ENCODE measurements around the gene APOL3. TPM values are rescaled to one million over a fixed set of nuclear protein-coding genes. Genes with fewer than 3 reads are reported as not detected.
A peak's percentile ranks its signal among the peaks of the same experiment; 100 is the strongest.
"Not testable (repeated sequence)": the region's sequence is repeated elsewhere in the genome, so short reads cannot be mapped to it uniquely, and the experiment has no call there.

Gene APOL3
- total RNA-seq, 1 donor = 17.4 TPM

- H3K4me3 ChIP-seq (ENCODE audit: low read depth, low read length) = no peak overlapping the region
- DNase-seq (ENCODE audit: low read depth) = no peak
- TF ChIP-seq, protein P1, sequence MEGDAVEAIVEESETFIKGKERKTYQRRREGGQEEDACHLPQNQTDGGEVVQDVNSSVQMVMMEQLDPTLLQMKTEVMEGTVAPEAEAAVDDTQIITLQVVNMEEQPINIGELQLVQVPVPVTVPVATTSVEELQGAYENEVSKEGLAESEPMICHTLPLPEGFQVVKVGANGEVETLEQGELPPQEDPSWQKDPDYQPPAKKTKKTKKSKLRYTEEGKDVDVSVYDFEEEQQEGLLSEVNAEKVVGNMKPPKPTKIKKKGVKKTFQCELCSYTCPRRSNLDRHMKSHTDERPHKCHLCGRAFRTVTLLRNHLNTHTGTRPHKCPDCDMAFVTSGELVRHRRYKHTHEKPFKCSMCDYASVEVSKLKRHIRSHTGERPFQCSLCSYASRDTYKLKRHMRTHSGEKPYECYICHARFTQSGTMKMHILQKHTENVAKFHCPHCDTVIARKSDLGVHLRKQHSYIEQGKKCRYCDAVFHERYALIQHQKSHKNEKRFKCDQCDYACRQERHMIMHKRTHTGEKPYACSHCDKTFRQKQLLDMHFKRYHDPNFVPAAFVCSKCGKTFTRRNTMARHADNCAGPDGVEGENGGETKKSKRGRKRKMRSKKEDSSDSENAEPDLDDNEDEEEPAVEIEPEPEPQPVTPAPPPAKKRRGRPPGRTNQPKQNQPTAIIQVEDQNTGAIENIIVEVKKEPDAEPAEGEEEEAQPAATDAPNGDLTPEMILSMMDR (IDR thresholded peaks at IDR 0.05; ENCODE audit: insufficient read depth, low read length) = no peak
Observed at GRCh38 chr22:36103891-36104290, 56.7 kb downstream of the APOL3 start.

DNA sequence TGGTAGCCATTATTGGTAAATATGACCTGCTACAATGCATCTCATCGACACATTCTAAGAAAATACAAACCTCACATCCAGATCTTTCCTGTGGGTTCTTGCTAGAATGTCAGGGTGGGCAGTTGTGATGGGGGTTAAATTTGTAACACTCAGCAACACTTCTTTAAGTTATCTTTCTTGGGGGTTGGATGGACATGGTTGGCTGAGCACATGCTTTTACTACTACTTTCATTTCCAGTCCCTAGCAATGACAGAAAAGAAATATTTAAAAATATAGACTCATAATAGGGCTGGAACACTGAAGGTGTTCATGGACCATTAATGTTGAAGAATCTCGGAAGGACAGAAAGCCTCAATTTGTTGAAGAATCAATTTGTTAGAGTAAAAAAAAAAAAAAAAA is 57.6 kb downstream of the APOL3 start:
- H3K4me3 ChIP-seq (ENCODE audit: low read depth, low read length) = no peak overlapping the region
- TF ChIP-seq, protein P1 (IDR thresholded peaks at IDR 0.05; ENCODE audit: insufficient read depth, low read length) = no peak
- DNase-seq (ENCODE audit: low read depth) = no peak

GRCh38 chr22:36101756-36102155 is 58.8 kb downstream of the APOL3 start:
- TF ChIP-seq, protein P1 (IDR thresholded peaks at IDR 0.05; ENCODE audit: insufficient read depth, low read length) = no peak
- no peak for DNase-seq (ENCODE audit: low read depth)
- H3K4me3 ChIP-seq (ENCODE audit: low read depth, low read length) = no peak overlapping the region

- not testable (repeated sequence) for DNase-seq (ENCODE audit: low read depth); H3K4me3 ChIP-seq (ENCODE audit: low read depth, low read length)
Observed at GRCh38 chr22:36100908-36101307, 59.6 kb downstream of the APOL3 start.

GRCh38 chr22:36100134-36100824 is 60.3 kb downstream of the APOL3 start:
- no peak overlapping the region for H3K4me3 ChIP-seq (ENCODE audit: low read depth, low read length)
- TF ChIP-seq, protein P1 (IDR thresholded peaks at IDR 0.05; ENCODE audit: insufficient read depth, low read length) = no peak
- DNase-seq (ENCODE audit: low read depth) = no peak

DNA sequence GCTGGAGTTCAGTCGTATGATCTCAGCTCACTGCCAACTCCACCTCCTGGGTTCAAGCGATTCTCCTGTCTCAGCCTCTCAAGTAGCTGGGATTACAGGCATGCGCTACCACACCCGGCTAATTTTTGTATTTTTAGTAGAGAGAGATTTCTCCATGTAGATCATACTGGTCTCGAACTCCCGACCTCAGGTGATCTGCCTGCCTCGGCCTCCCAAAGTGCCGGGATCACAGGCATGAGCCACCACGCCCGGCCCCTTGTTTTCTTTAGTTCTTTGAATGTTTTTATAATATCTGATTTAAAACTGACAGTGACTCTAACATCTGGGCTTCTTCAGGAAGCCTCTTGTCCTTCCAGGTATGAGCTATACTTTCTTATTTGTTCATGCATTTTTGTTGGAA is 61.0 kb downstream of the APOL3 start:
- not testable (repeated sequence) for DNase-seq (ENCODE audit: low read depth); H3K4me3 ChIP-seq (ENCODE audit: low read depth, low read length)

DNA sequence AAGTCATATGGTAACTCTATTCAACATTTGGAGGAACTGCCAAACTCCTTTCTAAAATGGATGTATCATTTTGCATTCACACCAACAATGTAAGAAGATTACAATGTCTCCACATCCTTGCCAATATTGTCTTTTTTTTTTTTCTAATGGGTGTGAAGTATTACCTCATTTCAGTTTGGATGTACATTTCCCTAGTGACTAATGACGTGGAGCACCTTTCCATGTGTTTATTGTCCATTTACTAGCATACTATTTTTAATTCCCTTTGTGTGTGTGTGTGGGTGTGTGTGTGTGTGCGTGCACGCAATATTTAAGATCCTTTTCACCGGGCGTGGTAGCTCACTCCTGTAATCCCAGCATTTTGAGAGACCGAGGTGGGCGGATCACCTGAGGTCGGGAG is 62.7 kb downstream of the APOL3 start:
- peak; percentile 12 for DNase-seq (ENCODE audit: low read depth)
- TF ChIP-seq, protein P1 (IDR thresholded peaks at IDR 0.05; ENCODE audit: insufficient read depth, low read length) = no peak
- H3K4me3 ChIP-seq (ENCODE audit: low read depth, low read length) = no peak overlapping the region

GRCh38 chr22:36090772-36091171 is 69.8 kb downstream of the APOL3 start:
- DNase-seq (ENCODE audit: low read depth); H3K4me3 ChIP-seq (ENCODE audit: low read depth, low read length): not testable (repeated sequence)

Other genes with a start within 250 kb of the APOL3 start
- gene RBFOX2, start 131.9 kb downstream of the APOL3 start, total RNA-seq (ENCODE audit: low replicate concordance) = 85.8 and 187 TPM in 2 replicates
- 2.0 and 3.1 TPM in 2 replicates for gene APOL4, start 41.1 kb upstream of the APOL3 start, total RNA-seq (ENCODE audit: low replicate concordance)
- 45.2 and 228 TPM in 2 replicates for gene APOL2, start 78.8 kb upstream of the APOL3 start, total RNA-seq (ENCODE audit: low replicate concordance)
- gene APOL1, start 92.4 kb upstream of the APOL3 start, total RNA-seq (ENCODE audit: low replicate concordance) = 10.3 and 29.4 TPM in 2 replicates
- 339 and 386 TPM in 2 replicates for gene MYH9, start 227.2 kb upstream of the APOL3 start, total RNA-seq (ENCODE audit: low replicate concordance)